ENCODE results near the gene GCNT1.

GCNT1 gene

DNA sequence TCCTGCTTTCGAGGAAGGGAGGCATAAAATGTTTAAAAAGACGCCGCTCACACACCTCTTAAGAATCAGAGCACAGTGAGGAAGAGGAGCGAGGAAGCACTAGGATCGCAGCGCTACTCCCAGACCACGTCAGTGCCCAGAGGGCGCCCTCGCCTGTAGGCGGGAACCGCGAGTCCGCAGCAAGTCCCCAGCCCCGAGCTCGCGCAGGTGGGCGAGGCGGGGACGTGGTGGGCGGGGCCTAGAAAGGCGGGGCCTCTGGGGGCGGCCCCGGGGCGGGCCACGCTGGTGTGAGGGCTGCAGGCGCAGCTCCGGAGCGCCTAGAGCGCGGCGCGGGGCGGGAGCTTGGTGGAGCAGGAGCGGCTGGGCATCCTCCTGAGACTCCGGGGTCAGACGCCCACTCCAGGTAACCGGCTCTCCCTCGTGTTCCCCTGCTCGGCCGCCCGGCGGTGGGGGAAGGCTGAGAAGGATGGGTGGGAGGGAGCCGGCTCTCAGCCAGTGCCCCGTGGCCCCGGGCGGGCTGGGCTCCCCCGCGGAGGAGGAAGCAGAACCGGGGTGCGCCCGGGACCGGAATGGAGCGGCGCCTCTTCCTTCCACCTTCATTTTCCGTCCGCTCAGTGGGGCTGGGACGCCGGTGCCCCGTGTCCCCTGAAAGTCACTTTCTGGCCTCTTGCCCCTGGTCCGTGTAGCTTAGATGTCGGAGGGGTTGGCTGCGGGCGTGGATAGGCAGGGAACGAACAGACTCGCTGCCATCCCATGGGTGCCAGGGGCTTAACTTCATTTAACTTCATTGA, at the start of gene GCNT1:
Gene GCNT1, plus strand, starts transcription at position 280 of the 791 bp plus-strand sequence. CDS start 43,200 bp downstream, outside the sequence.
- in situ Hi-C loops (cut with MboI; ENCODE audit: low sequenced_read_pairs): no loop called here
- DNase-seq (ENCODE audit: low spot score in 2 of 2): peak; percentile 79 to 95
- no peaks in the 10 kb centered on the region; the same call in 1 of the 2 replicates for H3K36me3 ChIP-seq (replicated peaks)
- H3K9me3 ChIP-seq: no peaks in the 10 kb centered on the region
- H3K4me3 ChIP-seq: peak within 1 kb of the TSS; percentile 79
- H3K4me1 ChIP-seq: peaks cover 4% of the 10 kb centered on the region
- H3K27me3 ChIP-seq (ENCODE audit: low read depth): no peaks in the 10 kb centered on the region

DNA sequence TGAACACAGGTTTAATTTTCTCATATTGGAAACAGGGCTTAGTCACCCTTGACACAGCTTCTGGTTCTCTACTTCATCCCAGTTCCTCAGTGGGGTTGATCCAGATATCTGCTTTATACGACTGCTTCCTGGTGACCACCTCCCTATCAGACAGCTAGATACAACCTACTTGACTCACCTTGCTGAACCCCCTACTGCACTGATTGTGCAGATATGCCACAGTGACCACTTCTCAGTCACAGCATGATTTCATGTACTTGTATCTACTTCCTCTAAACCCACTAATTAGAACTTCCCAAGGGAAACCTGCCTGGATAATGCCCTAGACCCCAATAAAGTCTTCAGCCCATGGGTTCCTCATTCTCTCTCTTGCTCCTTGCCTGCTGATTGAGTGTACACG, 46.3 kb upstream of the GCNT1 start:
- no peaks in the 10 kb centered on the region for H3K36me3 ChIP-seq (replicated peaks)
- in situ Hi-C loops (cut with MboI; ENCODE audit: low sequenced_read_pairs): no loop called here
- no peak overlapping the region for H3K4me3 ChIP-seq
- 0 out of 2 replicates have a peak, but pooled peaks cover 2% of the 10 kb centered on the region for H3K9me3 ChIP-seq
- no peak for DNase-seq (ENCODE audit: low spot score in 2 of 2)
- peaks cover 6% of the 10 kb centered on the region for H3K4me1 ChIP-seq
- no peaks in the 10 kb centered on the region for H3K27me3 ChIP-seq (ENCODE audit: low read depth)

DNA sequence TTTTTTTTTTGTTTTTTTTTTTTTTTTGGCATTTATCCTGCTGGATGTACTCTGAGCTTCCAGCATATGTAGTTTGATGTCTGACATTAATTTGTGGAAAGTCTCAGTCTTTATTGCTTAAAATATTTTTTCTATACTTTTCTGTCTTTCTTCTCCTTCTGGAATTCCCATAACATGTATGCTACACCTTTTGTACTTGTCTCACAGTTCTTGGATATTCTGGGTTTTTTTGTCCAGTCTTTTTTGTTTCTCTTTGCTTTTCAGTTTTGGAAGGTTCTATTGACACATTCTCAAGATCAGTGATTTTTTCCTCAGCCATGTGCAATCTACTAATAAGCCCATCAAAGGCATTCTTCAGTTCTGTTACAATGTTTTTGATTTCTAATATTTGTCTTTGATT, 45.3 kb upstream of the GCNT1 start:
- Histone ChIP-seq H3K27me3 (ENCODE audit: low read depth) (no peaks in the 10 kb centered on the region), H3K9me3 (0 out of 2 replicates have a peak, but pooled peaks cover 2% of the 10 kb centered on the region), H3K4me1 (peaks cover 6% of the 10 kb centered on the region), H3K36me3 (replicated peaks) (no peaks in the 10 kb centered on the region), H3K4me3 (no peak overlapping the region)
- in situ Hi-C loops (cut with MboI; ENCODE audit: low sequenced_read_pairs): no loop called here
- DNase-seq (ENCODE audit: low spot score in 2 of 2): no peak

- in situ Hi-C loops (cut with MboI; ENCODE audit: low sequenced_read_pairs): no loop called here
- no peaks in the 10 kb centered on the region for H3K27me3 ChIP-seq (ENCODE audit: low read depth)
- DNase-seq (ENCODE audit: low spot score in 2 of 2): no peak
- no peak overlapping the region for H3K4me3 ChIP-seq
- H3K36me3 ChIP-seq (replicated peaks): no peaks in the 10 kb centered on the region
- peaks cover 6% of the 10 kb centered on the region for H3K4me1 ChIP-seq
- H3K9me3 ChIP-seq: 0 out of 2 replicates have a peak, but pooled peaks cover 2% of the 10 kb centered on the region
These were observed 44.3 kb upstream of the GCNT1 start for GRCh38 chr9:76414661-76415060.

GRCh38 chr9:76415154-76415553, 43.8 kb upstream of the GCNT1 start:
- peaks cover 6% of the 10 kb centered on the region for H3K4me1 ChIP-seq
- 0 out of 2 replicates have a peak, but pooled peaks cover 2% of the 10 kb centered on the region for H3K9me3 ChIP-seq
- in situ Hi-C loops (cut with MboI; ENCODE audit: low sequenced_read_pairs): no loop called here
- no peaks in the 10 kb centered on the region for H3K36me3 ChIP-seq (replicated peaks)
- H3K4me3 ChIP-seq: no peak overlapping the region
- H3K27me3 ChIP-seq (ENCODE audit: low read depth): no peaks in the 10 kb centered on the region
- no peak for DNase-seq (ENCODE audit: low spot score in 2 of 2)

- DNase-seq (ENCODE audit: low spot score in 2 of 2): no peak
- Histone ChIP-seq H3K27me3 (ENCODE audit: low read depth) (no peaks in the 10 kb centered on the region), H3K36me3 (replicated peaks) (no peaks in the 10 kb centered on the region), H3K4me1 (peaks cover 6% of the 10 kb centered on the region), H3K9me3 (0 out of 2 replicates have a peak, but pooled peaks cover 2% of the 10 kb centered on the region), H3K4me3 (no peak overlapping the region)
- in situ Hi-C loops (cut with MboI; ENCODE audit: low sequenced_read_pairs): no loop called here
These were observed 43.3 kb upstream of the GCNT1 start for GRCh38 chr9:76415731-76416130.

DNA sequence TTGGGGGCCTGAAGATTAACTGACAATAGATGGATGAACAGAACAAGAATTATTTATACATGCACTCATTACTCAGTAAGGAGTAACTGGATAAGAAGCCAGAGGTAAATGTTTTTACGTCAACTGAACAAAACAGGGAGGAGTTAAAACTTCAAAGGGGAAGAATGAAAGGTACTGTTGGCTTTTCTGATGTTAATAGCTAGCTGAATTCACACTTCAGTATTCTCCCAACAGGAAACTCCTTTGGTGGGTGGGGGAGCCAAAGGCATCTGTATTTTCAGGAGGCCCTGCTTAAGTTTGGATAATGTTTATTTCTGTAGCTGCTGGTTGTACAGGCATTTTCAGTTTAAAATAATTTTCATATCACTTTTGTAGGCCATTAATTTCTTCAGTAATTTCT, 41.6 kb upstream of the GCNT1 start:
- no peaks in the 10 kb centered on the region for H3K27me3 ChIP-seq (ENCODE audit: low read depth)
- 0 out of 2 replicates have a peak, but pooled peaks cover 2% of the 10 kb centered on the region for H3K9me3 ChIP-seq
- no peaks in the 10 kb centered on the region for H3K36me3 ChIP-seq (replicated peaks)
- in situ Hi-C loops (cut with MboI; ENCODE audit: low sequenced_read_pairs): no loop called here
- peak in 1 of 2 experiments; percentile 40 for DNase-seq (ENCODE audit: low spot score in 2 of 2)
- no peak overlapping the region for H3K4me3 ChIP-seq
- peaks cover 6% of the 10 kb centered on the region for H3K4me1 ChIP-seq

DNA sequence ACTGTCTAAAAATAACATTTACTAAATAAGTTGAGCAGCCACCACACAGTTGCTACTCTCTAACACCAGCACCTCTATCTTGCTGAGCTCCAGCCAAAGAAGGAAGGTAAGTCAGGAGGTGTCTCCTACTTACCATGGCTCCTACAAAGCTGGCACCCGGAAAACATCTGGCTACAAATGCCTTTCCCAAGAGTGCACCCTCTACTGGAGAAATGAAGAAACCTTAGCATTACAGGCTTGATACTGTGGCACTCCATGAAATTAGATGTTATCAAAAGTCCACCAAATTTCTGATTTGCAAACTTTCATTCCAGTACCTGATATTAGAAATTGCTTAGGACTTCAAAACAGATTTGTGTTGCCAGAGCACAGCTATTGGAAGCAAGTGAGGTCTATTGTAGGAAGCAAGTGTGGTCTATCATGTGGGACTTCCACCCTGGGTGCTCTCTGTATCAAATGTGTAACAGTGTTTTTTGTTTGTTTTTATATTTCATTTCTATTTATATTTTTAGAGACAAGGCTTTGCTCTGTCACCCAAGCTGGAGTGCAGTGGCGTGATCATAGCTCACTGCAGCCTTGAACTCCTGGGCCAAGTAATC, 39.1 kb upstream of the GCNT1 start:
- no peaks in the 10 kb centered on the region for H3K27me3 ChIP-seq (ENCODE audit: low read depth)
- no peak overlapping the region for H3K4me3 ChIP-seq
- H3K9me3 ChIP-seq: no peaks in the 10 kb centered on the region
- in situ Hi-C loops (cut with MboI; ENCODE audit: low sequenced_read_pairs): no loop called here
- no peaks in the 10 kb centered on the region for H3K36me3 ChIP-seq (replicated peaks)
- peak; percentile 15 to 25 for DNase-seq (ENCODE audit: low spot score in 2 of 2)
- peaks cover 6% of the 10 kb centered on the region for H3K4me1 ChIP-seq

- no peak overlapping the region for H3K4me3 ChIP-seq
- DNase-seq (ENCODE audit: low spot score in 2 of 2): no peak
- no peaks in the 10 kb centered on the region for H3K4me1 ChIP-seq
- no peaks in the 10 kb centered on the region for H3K36me3 ChIP-seq (replicated peaks)
- no peaks in the 10 kb centered on the region for H3K27me3 ChIP-seq (ENCODE audit: low read depth)
- in situ Hi-C loops (cut with MboI; ENCODE audit: low sequenced_read_pairs): no loop called here
- no peaks in the 10 kb centered on the region for H3K9me3 ChIP-seq
These were observed 35.5 kb upstream of the GCNT1 start for GRCh38 chr9:76423216-76424177.

- Histone ChIP-seq H3K9me3 (no peaks in the 10 kb centered on the region), H3K4me1 (no peaks in the 10 kb centered on the region), H3K27me3 (ENCODE audit: low read depth) (no peaks in the 10 kb centered on the region), H3K4me3 (no peak overlapping the region), H3K36me3 (replicated peaks) (no peaks in the 10 kb centered on the region)
- in situ Hi-C loops (cut with MboI; ENCODE audit: low sequenced_read_pairs): no loop called here
- no peak for DNase-seq (ENCODE audit: low spot score in 2 of 2)
These were observed 34.5 kb upstream of the GCNT1 start for GRCh38 chr9:76424491-76424890.

- no peaks in the 10 kb centered on the region for H3K9me3 ChIP-seq
- H3K27me3 ChIP-seq (ENCODE audit: low read depth): no peaks in the 10 kb centered on the region
- no peaks in the 10 kb centered on the region for H3K36me3 ChIP-seq (replicated peaks)
- in situ Hi-C loops (cut with MboI; ENCODE audit: low sequenced_read_pairs): no loop called here
- H3K4me1 ChIP-seq: no peaks in the 10 kb centered on the region
- DNase-seq (ENCODE audit: low spot score in 2 of 2): no peak
- H3K4me3 ChIP-seq: no peak overlapping the region
These were observed 33.1 kb upstream of the GCNT1 start for GRCh38 chr9:76425677-76426453.

DNA sequence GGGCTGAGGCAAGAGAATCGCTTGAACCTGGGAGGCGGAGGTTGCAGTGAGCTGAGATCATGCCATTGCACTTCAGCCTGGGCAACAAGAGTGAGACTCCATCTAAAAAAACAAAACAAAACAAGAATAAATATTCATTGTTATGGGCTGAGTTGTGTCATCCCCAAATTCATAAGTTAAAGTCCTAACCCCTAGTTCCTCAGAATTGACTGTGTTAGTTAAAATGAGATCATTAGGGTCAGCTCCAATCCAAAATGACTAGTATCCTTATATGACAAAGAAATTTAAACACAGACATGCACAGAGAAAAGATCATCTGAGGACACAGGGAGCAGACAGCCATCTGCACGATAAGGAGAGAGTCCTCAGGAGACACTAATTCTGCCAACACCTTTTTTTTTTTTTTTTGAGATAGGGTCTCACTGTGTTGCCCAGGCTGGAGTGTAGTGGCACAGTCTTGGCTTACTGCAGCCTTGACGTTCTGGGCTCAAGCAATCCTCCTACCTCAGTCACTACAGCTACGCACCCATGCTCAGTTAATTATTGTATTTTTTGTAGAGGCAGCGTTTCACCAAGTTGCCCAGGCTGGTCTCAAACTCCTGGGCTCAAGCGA, 32.1 kb upstream of the GCNT1 start:
- DNase-seq (ENCODE audit: low spot score in 2 of 2): no peak
- Histone ChIP-seq H3K27me3 (ENCODE audit: low read depth) (no peaks in the 10 kb centered on the region), H3K9me3 (no peaks in the 10 kb centered on the region), H3K4me3 (no peak overlapping the region), H3K4me1 (no peaks in the 10 kb centered on the region), H3K36me3 (replicated peaks) (no peaks in the 10 kb centered on the region)
- in situ Hi-C loops (cut with MboI; ENCODE audit: low sequenced_read_pairs): no loop called here
